Spleen (tissue), 11 donors: Measurements from ENCODE around the gene HK3. TPM values are rescaled to one million over a fixed set of nuclear protein-coding genes. Genes with fewer than 3 reads are reported as not detected.

ENCODE experiments used
- DNase-seq: peaks from one replicate; pipeline ENCODE4 v3.0.0-alpha.2; 2020
- H3K27ac ChIP-seq, 8 donors: fragments of 200-600 bp; sonication (generic) in 7 of 8; 1 replicate in 4 of 8; 2 replicates in 4 of 8; pipeline versions ENCODE4 v1.5.0 to v1.8.0; 2016 to 2021; ENCODE audit warnings: inconsistent platforms in 4 of 8, mild to moderate bottlenecking in 4 of 8, moderate library complexity in 1 of 8
- H3K27me3 ChIP-seq, 7 donors: fragments of 200-600 bp; sonication (generic) in 6 of 7; replicated peaks in 1 of 7; 1 replicate in 4 of 7; 2 replicates in 3 of 7; pipeline versions ENCODE4 v1.5.0 to v1.8.0; 2016 to 2021; ENCODE audit warnings: inconsistent platforms in 3 of 7, mild to moderate bottlenecking in 1 of 7
- H3K36me3 ChIP-seq, 6 donors: fragments of 200-600 bp; sonication (generic) in 5 of 6; 1 replicate in 4 of 6; 2 replicates in 2 of 6; pipeline versions ENCODE4 v1.5.0 to v1.8.0; 2016 to 2021; ENCODE audit warnings: inconsistent platforms in 2 of 6
- H3K4me1 ChIP-seq, 6 donors: fragments of 200-600 bp; sonication (generic) in 5 of 6; 1 replicate in 3 of 6; 2 replicates in 3 of 6; pipeline versions ENCODE4 v1.5.0 to v1.8.0; 2016 to 2021; ENCODE audit warnings: inconsistent platforms in 3 of 6
- H3K4me3 ChIP-seq, 8 donors: fragments of 200-600 bp; sonication (generic) in 7 of 8; 1 replicate in 4 of 8; 2 replicates in 4 of 8; pipeline versions ENCODE4 v1.5.0 to v1.8.0; 2016 to 2021; ENCODE audit warnings: inconsistent platforms in 4 of 8, mild to moderate bottlenecking in 4 of 8, moderate library complexity in 2 of 8
- H3K9me3 ChIP-seq, 8 donors: fragments of 200-600 bp; sonication (generic) in 7 of 8; 1 replicate in 4 of 8; 2 replicates in 4 of 8; pipeline versions ENCODE4 v1.5.0 to v1.8.0; 2016 to 2021; ENCODE audit warnings: inconsistent platforms in 4 of 8
- POLR2A ChIP-seq, 3 donors: fragments of 450-650 bp; IDR thresholded peaks; one replicate each; pipeline ENCODE4 v1.5.1; 2017; ENCODE audit warnings: antibody characterized with exemption in 3 of 3, mild to moderate bottlenecking in 1 of 3
- POLR2AphosphoS5 ChIP-seq, 3 donors: sonication (generic); formaldehyde crosslinking; IDR thresholded peaks; one replicate each; pipeline ENCODE4 v1.5.1; 2017; ENCODE audit warnings: antibody characterized with exemption in 3 of 3
- WGBS, 5 donors: extraction: QIAGEN DNeasy Blood & Tissue Kit in 3 of 5; methylation state at CpG; one replicate each; pipeline versions ENCODE4 v1.1.5 to v1.1.7; 2013 to 2018; 5-methylcytosine and 5-hydroxymethylcytosine counted together
- intact Hi-C: fragments of 100-400 bp; cut with DNase I; formaldehyde crosslinking; loops from one replicate; pipeline ENCODE4 v1.15.0; 2023; ENCODE audit warnings: low total_unique reads
- polyA plus RNA-seq, 3 donors: library from polyadenylated mRNA; stranded (reverse); fragments of 200-250 nt; gene quantifications; one replicate each; pipeline ENCODE4 v1.2.1, GENCODE V29; 2013
- total RNA-seq, 7 donors: library from RNA; depleted of rRNA in 3 of 7; stranded (reverse); fragments of >200 nt in 3 of 7; fragmentation: NEBNext Ultra II Directional in 4 of 7; extraction: Animal tissue kit (Norgen Biotek cat#: 25700) in 4 of 7; gene quantifications; one replicate each; pipeline versions ENCODE4 v1.1.0 to v1.2.1, GENCODE V29; 2016 to 2021
- TF ChIP-seq, protein P1 (sequence below), 11 experiments: fragments of 200-600 bp in 7 of 11; fragments of 450-650 bp in 4 of 11; sonication (generic) in 4 of 11; IDR thresholded peaks in 8 of 11; conservative IDR thresholded peaks in 3 of 11; 1 replicate in 7 of 11; 2 replicates in 4 of 11; pipeline versions ENCODE4 v1.4.0 to v1.8.0; 2016 to 2021; ENCODE audit warnings: antibody characterized with exemption in 11 of 11, inconsistent platforms in 4 of 11, mild to moderate bottlenecking in 1 of 11
- donor health status: healthy with polysubstance abuse.
- donor health status: DM: no; HTN: no; CAD: no; lungs with moderate emphysema.
- donor health status: DM: no; HTN: no; CAD: no.
- donor health status: Bipolar disorder and iron deficiency.
- donor health status: healthy.
- donor health status: DM: no; HTN: no; CAD: no.
- donor health status: DM: yes; HTN: yes; CAD: no.

Gene HK3
- total and polyA plus RNA-seq, 10 donors: 38.8 to 369 (median 168) TPM

GRCh38 chr5:176900780-176901204 lies 1.6 kb upstream of the HK3 start:
- H3K27ac ChIP-seq: peak overlapping the region in 7 of 8 donors; percentile 72 to 89 (median 85)
- intact Hi-C loops: no loop called here

DNA sequence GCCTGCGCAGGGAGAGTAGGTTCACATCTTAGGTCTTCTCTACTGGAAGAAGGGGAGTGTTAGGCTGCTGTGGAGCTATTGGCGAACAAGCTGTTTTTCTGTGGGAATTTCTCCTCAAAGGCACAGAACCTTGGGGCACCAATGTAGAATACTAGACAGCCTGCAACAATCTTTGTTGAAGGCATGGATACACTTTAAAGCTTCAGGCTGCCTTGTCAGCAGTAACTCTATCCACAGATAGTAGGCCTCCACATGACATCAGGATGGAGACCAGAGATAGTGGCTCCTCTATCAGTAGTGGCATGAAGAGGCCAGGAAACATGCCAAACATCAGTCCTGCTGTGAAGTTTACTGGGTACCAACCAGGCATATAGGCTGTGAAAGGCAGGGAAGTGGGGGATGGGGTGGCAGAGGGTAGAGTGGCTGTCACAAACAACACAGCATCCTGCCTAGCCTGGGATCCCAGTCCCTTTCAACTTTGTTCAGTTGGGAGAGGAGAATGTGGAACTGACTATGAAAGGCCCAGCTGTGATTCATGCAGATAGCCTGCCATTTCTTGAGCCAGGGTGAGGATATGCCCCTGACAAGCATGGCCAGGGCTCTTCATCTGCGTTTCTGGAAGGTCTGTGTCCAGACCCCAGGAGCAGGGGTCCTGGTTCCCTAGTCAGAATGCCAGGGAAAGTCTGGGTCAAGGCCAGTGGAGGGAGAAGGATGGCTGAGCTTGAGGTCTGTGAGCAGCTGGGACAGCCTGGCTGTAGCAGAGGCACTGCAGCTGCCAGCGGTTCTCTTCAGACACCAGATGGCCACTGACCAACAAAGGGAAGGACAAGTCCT lies 1.0 kb upstream of the HK3 start:
- intact Hi-C loops: no loop called here
- H3K9me3 ChIP-seq: no peaks in the 10 kb centered on the region
- DNase-seq: no peak
- peaks cover 2 to 35% (median 28%) of the 10 kb centered on the region in 6 donors for H3K36me3 ChIP-seq
- H3K27ac ChIP-seq: peak overlapping the region in 7 of 8 donors; percentile 72 to 89 (median 85)
- WGBS, 5 donors: 90 to 95% (median 91%) methylated on average over 4 of the region's 4 CpGs
- no peaks in the 10 kb centered on the region for H3K27me3 ChIP-seq
- peak overlapping the region in 2 of 8 donors; percentile 30 to 63 for H3K4me3 ChIP-seq
- H3K4me1 ChIP-seq: peaks cover 6 to 76% (median 32%) of the 10 kb centered on the region in 6 donors
- TF ChIP-seq POLR2AphosphoS5 (IDR thresholded peaks at IDR 0.05) (no peak), POLR2A (IDR thresholded peaks at IDR 0.05) (no peak)
- TF ChIP-seq, protein P1, sequence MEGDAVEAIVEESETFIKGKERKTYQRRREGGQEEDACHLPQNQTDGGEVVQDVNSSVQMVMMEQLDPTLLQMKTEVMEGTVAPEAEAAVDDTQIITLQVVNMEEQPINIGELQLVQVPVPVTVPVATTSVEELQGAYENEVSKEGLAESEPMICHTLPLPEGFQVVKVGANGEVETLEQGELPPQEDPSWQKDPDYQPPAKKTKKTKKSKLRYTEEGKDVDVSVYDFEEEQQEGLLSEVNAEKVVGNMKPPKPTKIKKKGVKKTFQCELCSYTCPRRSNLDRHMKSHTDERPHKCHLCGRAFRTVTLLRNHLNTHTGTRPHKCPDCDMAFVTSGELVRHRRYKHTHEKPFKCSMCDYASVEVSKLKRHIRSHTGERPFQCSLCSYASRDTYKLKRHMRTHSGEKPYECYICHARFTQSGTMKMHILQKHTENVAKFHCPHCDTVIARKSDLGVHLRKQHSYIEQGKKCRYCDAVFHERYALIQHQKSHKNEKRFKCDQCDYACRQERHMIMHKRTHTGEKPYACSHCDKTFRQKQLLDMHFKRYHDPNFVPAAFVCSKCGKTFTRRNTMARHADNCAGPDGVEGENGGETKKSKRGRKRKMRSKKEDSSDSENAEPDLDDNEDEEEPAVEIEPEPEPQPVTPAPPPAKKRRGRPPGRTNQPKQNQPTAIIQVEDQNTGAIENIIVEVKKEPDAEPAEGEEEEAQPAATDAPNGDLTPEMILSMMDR (IDR thresholded peaks at IDR 0.05 in 8 of 11, conservative IDR thresholded peaks at IDR 0.05 in 3 of 11): no peak

More at GRCh38 chr5:176900780-176901204, 1.6 kb upstream of the HK3 start:
- no peak for TF ChIP-seq POLR2A (IDR thresholded peaks at IDR 0.05)
- peak in 2 of 3 donors; percentile 32 to 40 for TF ChIP-seq POLR2AphosphoS5 (IDR thresholded peaks at IDR 0.05)
- TF ChIP-seq, protein P1 (IDR thresholded peaks at IDR 0.05 in 8 of 11, conservative IDR thresholded peaks at IDR 0.05 in 3 of 11): no peak
- Histone ChIP-seq H3K27me3 (no peaks in the 10 kb centered on the region), H3K9me3 (no peaks in the 10 kb centered on the region), H3K36me3 (peaks cover 2 to 41% (median 34%) of the 10 kb centered on the region in 6 donors), H3K4me3 (peak overlapping the region in 1 of 8 donors; percentile 63), H3K4me1 (peaks cover 6 to 69% (median 31%) of the 10 kb centered on the region in 6 donors)
- no peak for DNase-seq
- WGBS, 5 donors: 82 to 93% (median 87%) methylated on average over 7 of the region's 7 CpGs

DNA sequence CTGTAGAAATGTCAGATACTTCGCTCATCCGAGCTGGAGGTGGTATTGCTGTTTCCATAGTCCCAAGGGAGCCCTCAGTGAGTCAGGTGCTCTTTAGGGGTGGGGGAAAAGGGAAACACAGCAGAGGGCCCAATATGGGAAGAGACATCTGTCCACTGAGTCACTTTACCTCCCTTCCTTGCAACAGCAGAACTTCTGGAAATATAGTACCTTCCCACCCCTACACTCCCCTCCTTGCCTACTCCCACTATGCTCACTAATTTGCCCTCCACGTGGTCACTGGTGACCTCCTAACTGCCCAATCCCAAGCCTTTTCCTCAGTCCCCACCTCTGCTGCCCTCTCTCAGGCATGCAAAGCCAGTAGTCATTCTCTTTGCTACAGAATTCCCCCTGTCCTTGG lies 1.9 kb downstream of the HK3 start:
- TF ChIP-seq, protein P1 (IDR thresholded peaks at IDR 0.05 in 8 of 11, conservative IDR thresholded peaks at IDR 0.05 in 3 of 11): no peak
- TF ChIP-seq POLR2A (IDR thresholded peaks at IDR 0.05): no peak
- TF ChIP-seq POLR2AphosphoS5 (IDR thresholded peaks at IDR 0.05): no peak
- 63 to 73% (median 68%) methylated on average over 3 of the region's 3 CpGs for WGBS, 5 donors
- peak overlapping the region in 6 of 8 donors; percentile 28 to 63 (median 36) for H3K4me3 ChIP-seq

DNA sequence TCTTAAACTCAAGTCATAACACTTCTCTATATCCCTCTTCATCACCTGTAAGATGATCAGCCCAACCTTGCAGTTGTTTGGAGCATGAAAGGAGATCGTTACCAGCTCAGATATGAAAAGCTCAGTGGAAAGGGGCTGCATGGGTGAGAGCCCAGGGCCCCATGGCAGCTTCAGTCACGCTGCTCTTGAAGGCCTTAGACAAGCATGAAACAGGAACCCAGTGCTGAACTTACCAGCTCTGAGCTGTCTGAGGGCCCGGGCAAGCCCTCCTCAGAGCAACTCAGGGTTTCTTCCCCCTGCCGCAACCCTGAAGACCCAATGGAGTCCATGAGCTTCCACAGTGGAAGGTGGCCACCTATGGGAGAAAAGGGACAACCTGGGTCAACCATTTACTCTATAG lies 3.3 kb downstream of the HK3 start:
- Histone ChIP-seq H3K9me3 (no peaks in the 10 kb centered on the region), H3K4me3 (peak overlapping the region in 2 of 8 donors; percentile 39 to 63), H3K36me3 (peaks cover 0 to 30% (median 0%) of the 10 kb centered on the region in 6 donors), H3K27me3 (peaks cover 0 to 10% (median 0%) of the 10 kb centered on the region in 7 donors), H3K4me1 (peaks cover 6 to 88% (median 24%) of the 10 kb centered on the region in 6 donors), H3K27ac (peak overlapping the region in 7 of 8 donors; percentile 64 to 89 (median 85))
- DNase-seq: no peak
- TF ChIP-seq, protein P1 (IDR thresholded peaks at IDR 0.05 in 8 of 11, conservative IDR thresholded peaks at IDR 0.05 in 3 of 11): no peak
- TF ChIP-seq POLR2AphosphoS5 (IDR thresholded peaks at IDR 0.05) (no peak), POLR2A (IDR thresholded peaks at IDR 0.05) (no peak)
- 59 to 76% (median 63%) methylated on average over 4 of the region's 4 CpGs for WGBS, 5 donors
- intact Hi-C loops: no loop called here

More for the DNA sequence above, 1.9 kb downstream of the HK3 start:
- H3K9me3 ChIP-seq: no peaks in the 10 kb centered on the region
- H3K4me1 ChIP-seq: peaks cover 6 to 89% (median 27%) of the 10 kb centered on the region in 6 donors
- peaks cover 0 to 7% (median 0%) of the 10 kb centered on the region in 7 donors for H3K27me3 ChIP-seq
- intact Hi-C loops: no loop called here
- H3K27ac ChIP-seq: peak overlapping the region in 6 of 8 donors; percentile 51 to 89 (median 86)
- H3K36me3 ChIP-seq: peaks cover 0 to 27% (median under 1%) of the 10 kb centered on the region in 6 donors
- DNase-seq: peak; percentile 36
